K562 (cell line): Measurements from ENCODE around the gene TEX35. TPM values are rescaled to one million over a fixed set of nuclear protein-coding genes. Genes with fewer than 3 reads are reported as not detected.

Experiments
- ATAC-seq: fragments of 200-7000 bp; cut with Tn5 transposase; 3 replicates; pipeline ENCODE4 v1.9.1; 2020; ENCODE audit warnings: moderate library complexity
- BruUV-seq: library from RNA; stranded (reverse); fragments of 400-500 nt; replicated peaks from 2 replicates; lab custom pipeline; 2021; lab: Mats Ljungman, UMichigan
- CTCF ChIA-PET: fragments of 300-600 bp; formaldehyde crosslinking; extraction: SDS; loops from one replicate; lab custom pipeline; 2021; ENCODE audit warnings: low intra/inter-chr PET ratio; lab: Yijun Ruan, JAX
- POLR2A ChIA-PET: fragments of 300-600, 350-650 bp; sonication (Branson Sonifier 250); formaldehyde crosslinking; extraction: SDS; loops from one replicate; lab custom pipeline; 2021; ENCODE audit warnings: antibody characterized with exemption, inconsistent platforms; lab: Yijun Ruan, JAX
- DNase-seq, 4 experiments: peaks; one replicate each; pipeline versions ENCODE4 v3.0.0 to v3.0.0-alpha.2; 2011 to 2018; ENCODE audit warnings: low spot score in 3 of 4, mixed read lengths in 3 of 4; ENCODE audit errors: extremely low read depth in 1 of 4
- FAIRE-seq: peaks from 2 replicates; lab custom pipeline; 2011; peaks lifted over from hg19 to GRCh38; lab: Jason Lieb, UNC
- H2AFZ ChIP-seq: 2 replicates; pipeline ENCODE4 v1.6.0; 2011; ENCODE audit warnings: low read depth, low read length, control low read depth, inconsistent platforms
- H3K27ac ChIP-seq: fragments of 200-600 bp; 3 replicates; pipeline ENCODE4 v1.8.0; 2011; ENCODE audit warnings: low read depth, mild to moderate bottlenecking, control low read depth, inconsistent platforms, low read length, moderate library complexity, mixed read lengths; ENCODE audit errors: extremely low read depth
- H3K27me3 ChIP-seq, 2 experiments: fragments of 300-600 bp in 1 of 2; 2 replicates in 1 of 2; 3 replicates in 1 of 2; pipeline versions ENCODE4 v1.6.0 to v1.8.0; 2011; ENCODE audit warnings: inconsistent platforms in 2 of 2, low read length in 2 of 2, mild to moderate bottlenecking in 1 of 2, mixed read lengths in 1 of 2, moderate library complexity in 1 of 2; ENCODE audit not compliant: control insufficient read depth in 2 of 2, insufficient read depth in 2 of 2
- H3K36me3 ChIP-seq: fragments of 300-600 bp; 3 replicates; pipeline ENCODE4 v1.8.0; 2011; ENCODE audit warnings: mild to moderate bottlenecking, low read length, inconsistent platforms; ENCODE audit not compliant: control insufficient read depth, insufficient read depth
- H3K4me1 ChIP-seq, 2 experiments: fragments of 200-600 bp in 1 of 2; replicated peaks in 1 of 2; 2 replicates in 1 of 2; 3 replicates in 1 of 2; pipeline versions ENCODE4 v1.5.1 to v1.8.0; 2011; ENCODE audit warnings: inconsistent platforms in 2 of 2, low read length in 2 of 2, mild to moderate bottlenecking in 1 of 2, mixed read lengths in 1 of 2, moderate library complexity in 1 of 2; ENCODE audit not compliant: control insufficient read depth in 2 of 2, insufficient read depth in 2 of 2
- H3K4me2 ChIP-seq: 2 replicates; pipeline ENCODE4 v1.6.1; 2011; ENCODE audit warnings: low read length, control low read depth, inconsistent platforms, mixed read lengths; ENCODE audit not compliant: insufficient read depth
- H3K4me3 ChIP-seq: fragments of 200-600 bp; sonication (generic), shearing (Covaris generic); 2 replicates; pipeline ENCODE4 v1.5.1; 2016; ENCODE audit warnings: control low read depth, inconsistent platforms
- H3K79me2 ChIP-seq: fragments of 200-600 bp; 3 replicates; pipeline ENCODE4 v1.8.0; 2011; ENCODE audit warnings: low read length, inconsistent platforms; ENCODE audit not compliant: control insufficient read depth, insufficient read depth
- H3K9ac ChIP-seq, 2 experiments: 2 replicates each; pipeline versions ENCODE4 v1.6.0 to v1.6.1; 2011; ENCODE audit warnings: low read depth in 2 of 2, low read length in 2 of 2, control low read depth in 1 of 2, inconsistent platforms in 1 of 2, mild to moderate bottlenecking in 1 of 2, mixed read lengths in 1 of 2; ENCODE audit not compliant: insufficient read depth in 1 of 2
- H3K9me1 ChIP-seq: one replicate; pipeline ENCODE4 v1.6.0; 2011; ENCODE audit warnings: inconsistent platforms, mild to moderate bottlenecking, low read length, moderate library complexity; ENCODE audit not compliant: control insufficient read depth, insufficient read depth
- H3K9me3 ChIP-seq: replicated peaks from 2 replicates; pipeline ENCODE4 v1.5.1; 2011; ENCODE audit warnings: low read depth, low read length, inconsistent platforms; ENCODE audit not compliant: control insufficient read depth, insufficient read depth
- H4K20me1 ChIP-seq: replicated peaks from 2 replicates; pipeline ENCODE4 v1.6.1; 2011; ENCODE audit warnings: low read length, inconsistent platforms, mixed read lengths; ENCODE audit not compliant: control insufficient read depth, insufficient read depth
- CBX5 ChIP-seq: IDR thresholded peaks from 2 replicates; pipeline ENCODE4 v1.6.1; 2014; ENCODE audit warnings: low read depth, borderline replicate concordance
- E2F3 ChIP-seq: fragments of 250-450 bp; sonication (Bioruptor Pico); IDR thresholded peaks from 2 replicates; pipeline ENCODE4 v1.4.0; 2020; ENCODE audit warnings: mild to moderate bottlenecking
- EGR1 ChIP-seq: fragments of 450-650 bp; conservative IDR thresholded peaks from 2 replicates; pipeline ENCODE4 v1.6.1; 2017; ENCODE audit warnings: mild to moderate bottlenecking
- EHMT2 ChIP-seq: fragments of 450-650 bp; IDR thresholded peaks from 2 replicates; pipeline ENCODE4 v1.6.1; 2018; ENCODE audit warnings: antibody characterized with exemption
- EZH2 ChIP-seq: IDR thresholded peaks from 2 replicates; pipeline ENCODE4 v1.6.1; 2012; ENCODE audit warnings: low read depth, mild to moderate bottlenecking, inconsistent platforms, low read length, borderline replicate concordance
- GABPB1 ChIP-seq: sonication (generic); formaldehyde crosslinking; IDR thresholded peaks from 2 replicates; pipeline ENCODE4 v1.8.0; 2022; ENCODE audit warnings: mild to moderate bottlenecking, missing genetic modification reagents
- HDAC1 ChIP-seq, 2 experiments: fragments of 450-650 bp; IDR thresholded peaks; 2 replicates each; pipeline ENCODE4 v1.6.1; 2016 to 2017; ENCODE audit warnings: inconsistent platforms in 1 of 2, mild to moderate bottlenecking in 1 of 2, moderate library complexity in 1 of 2
- HNRNPH1 ChIP-seq: fragments of 200-400 bp; formaldehyde crosslinking; optimal IDR thresholded peaks from 2 replicates; pipeline ENCODE3; 2017; ENCODE audit warnings: low read depth, mild to moderate bottlenecking, low read length, moderate library complexity
- HNRNPUL1 ChIP-seq: fragments of 200-400 bp; formaldehyde crosslinking; IDR thresholded peaks from 2 replicates; pipeline ENCODE4 v1.6.1; 2017; ENCODE audit warnings: low read length
- MEF2D ChIP-seq: conservative IDR thresholded peaks from 2 replicates; pipeline ENCODE4 v1.6.1; 2016; ENCODE audit warnings: low read depth, missing genetic modification characterization, missing compliant biosample characterization
- NEUROD1 ChIP-seq: fragments of 150-350 bp; IDR thresholded peaks from 2 replicates; pipeline ENCODE4 v1.6.1; 2014; ENCODE audit warnings: borderline replicate concordance, low read length, low read depth; ENCODE audit not compliant: partially characterized antibody
- POLR2G ChIP-seq: fragments of 200-400 bp; formaldehyde crosslinking; IDR thresholded peaks from 2 replicates; pipeline ENCODE4 v1.6.1; 2017; ENCODE audit warnings: low read depth, mild to moderate bottlenecking, antibody characterized with exemption, low read length, moderate library complexity
- ZC3H11A ChIP-seq: IDR thresholded peaks from 2 replicates; pipeline ENCODE4 v1.6.1; 2012; ENCODE audit warnings: low read depth, low read length, improper control_type of control experiment
- ZKSCAN3 ChIP-seq: fragments of 250-450 bp; sonication (Bioruptor Pico); IDR thresholded peaks from 2 replicates; pipeline ENCODE4 v1.4.0; 2020
- ZNF583 ChIP-seq: fragments of 250-450 bp; sonication (Bioruptor Pico); IDR thresholded peaks from 2 replicates; pipeline ENCODE4 v1.4.0; 2020
- WGBS: fragments of 100-300 bp; shearing (Covaris generic); methylation state at CpG from one replicate; pipeline ENCODE4 v1.1.6; 2016; ENCODE audit warnings: low coverage, mixed read lengths; ENCODE audit not compliant: insufficient coverage; ENCODE audit errors: missing lambda C conversion rate; 5-methylcytosine and 5-hydroxymethylcytosine counted together
- in situ Hi-C: fragments of 300-500 bp; cut with MboI; formaldehyde crosslinking; loops from 4 replicates; pipeline ENCODE4 v1.15.0; 2018; ENCODE audit warnings: inconsistent platforms, mixed read lengths
- intact Hi-C: fragments of 100-400 bp; cut with micrococcal nuclease; formaldehyde crosslinking; loops from 2 replicates; pipeline ENCODE4 v1.14.2; 2022
- polyA plus RNA-seq, 8 experiments: library from polyadenylated mRNA; depleted of rRNA in 4 of 8; stranded (reverse) in 5 of 8; unstranded in 3 of 8; fragments of >200 nt; fragmentation: Nextera tagmentation in 2 of 8; fragmentation: Illumina TruSeq in 1 of 8; extraction: Ambion mirVana in 2 of 8; extraction: Trizol in 1 of 8; gene quantifications; 2 replicates each; pipeline versions ENCODE4 v1.2.1 to v1.2.3, GENCODE V29; 2011 to 2014; ENCODE audit warnings: inconsistent platforms in 1 of 8, missing spikeins in 1 of 8
- total RNA-seq, 7 experiments: library from RNA; depleted of rRNA in 6 of 7; stranded (reverse); fragments of >200 nt in 6 of 7; fragmentation: Illumina TruSeq in 2 of 7; extraction: Trizol in 2 of 7; gene quantifications; 2 replicates each; pipeline versions ENCODE4 v1.2.1 to v1.2.3, GENCODE V29; 2011 to 2021; ENCODE audit warnings: low replicate concordance in 1 of 7
- TF ChIP-seq, protein P1 (sequence below): fragments of 250-450 bp; sonication (Bioruptor Pico); IDR thresholded peaks from 2 replicates; pipeline ENCODE4 v1.5.0; 2022; ENCODE audit warnings: mild to moderate bottlenecking
- TF ChIP-seq, protein P2 (sequence below), 2 experiments: fragments of 450-650 bp in 1 of 2; sonication (generic) in 1 of 2; formaldehyde crosslinking in 1 of 2; IDR thresholded peaks in 1 of 2; conservative IDR thresholded peaks in 1 of 2; 2 replicates each; pipeline versions ENCODE4 v1.6.1 to v1.8.1; 2016 to 2023; ENCODE audit warnings: mild to moderate bottlenecking in 2 of 2, moderate library complexity in 2 of 2, inconsistent platforms in 1 of 2, missing genetic modification reagents in 1 of 2

Gene TEX35
- total and polyA plus RNA-seq, 9 of the 15 experiments (the other 6 are each of a cell fraction or from before 2014, with no cell fraction given), result not detected

DNA sequence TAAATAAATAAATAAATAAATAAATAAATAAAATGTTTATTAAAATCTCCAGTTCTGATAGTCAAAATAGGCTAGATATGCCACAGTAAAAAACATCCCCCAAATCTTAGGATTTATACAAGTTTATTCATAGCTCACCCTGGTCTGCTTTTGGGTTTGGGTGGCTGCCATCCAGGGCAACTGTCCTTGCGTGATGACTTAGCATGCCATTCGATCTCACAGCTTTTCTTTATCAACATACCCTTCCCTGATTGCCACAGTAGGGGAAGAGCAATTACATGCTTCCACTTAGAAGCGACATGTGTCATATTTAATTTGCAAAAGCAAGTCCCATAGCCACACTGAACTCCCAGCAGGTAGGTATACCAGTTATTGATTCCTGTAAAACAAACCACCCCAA, 52.7 kb downstream of the TEX35 start:
- no peak for ATAC-seq
- 0% methylated on average over 3 of the region's 3 CpGs for WGBS

DNA sequence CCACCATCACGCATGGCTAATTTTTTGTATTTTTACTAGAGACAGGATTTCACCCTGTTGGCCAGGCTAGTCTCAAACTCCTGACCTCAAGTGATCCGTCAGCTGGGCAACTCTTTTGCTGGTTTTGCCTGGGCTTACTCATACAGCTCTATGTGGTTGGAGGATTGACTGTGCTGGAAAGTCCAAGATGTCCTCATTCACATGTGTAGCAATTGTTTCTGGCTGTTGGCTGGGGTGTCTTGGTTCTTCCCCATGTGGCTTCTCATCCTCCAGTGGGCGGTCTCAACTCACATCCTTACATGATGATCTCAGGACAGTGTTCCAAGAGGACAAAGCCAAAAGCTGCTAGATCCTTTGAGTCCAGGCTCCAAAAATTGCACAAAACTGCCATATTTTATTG, 53.3 kb downstream of the TEX35 start:
- no peak overlapping the region for H2AFZ ChIP-seq
- H3K9ac ChIP-seq, result no peak overlapping the region
- 2% methylated on average over 3 of the region's 3 CpGs for WGBS
- peaks cover 2 to 8% of the 10 kb centered on the region in 2 experiments; a peak in 2 of 5 replicates for H3K27me3 ChIP-seq
- CTCF ChIA-PET, result no interaction called here
- H3K27ac ChIP-seq, result no peak overlapping the region
- H3K9me3 ChIP-seq, result no peaks in the 10 kb centered on the region
- no peak for FAIRE-seq
- no TSS peak for BruUV-seq
- no peaks in the 10 kb centered on the region for H3K36me3 ChIP-seq
- H3K4me2 ChIP-seq, result no peak overlapping the region
- POLR2A ChIA-PET, result no interaction called here
- H3K79me2 ChIP-seq, result no peaks in the 10 kb centered on the region
- intact Hi-C loops (no loop called here), in situ Hi-C loops (no loop called here)
- no peak for ATAC-seq
- H3K4me3 ChIP-seq, result no peak overlapping the region
- H4K20me1 ChIP-seq, result no peaks in the 10 kb centered on the region
- no peaks in the 10 kb centered on the region for H3K4me1 ChIP-seq
- no peak for DNase-seq
- no peaks in the 10 kb centered on the region for H3K9me1 ChIP-seq
- TF ChIP-seq HNRNPH1, result no peak
- TF ChIP-seq EGR1, result no peak
- no peak for TF ChIP-seq EZH2
- no peak for TF ChIP-seq NEUROD1
- no peak for TF ChIP-seq ZNF583
- TF ChIP-seq GABPB1 (CRISPR knock-in tag), result no peak
- TF ChIP-seq E2F3 (CRISPR knock-in tag), result no peak
- no peak for TF ChIP-seq POLR2G
- TF ChIP-seq HDAC1 (IDR thresholded peaks at IDR 0.05), result no peak
- TF ChIP-seq HNRNPUL1, result no peak
- TF ChIP-seq EHMT2, result no peak
- TF ChIP-seq ZC3H11A, result no peak
- TF ChIP-seq ZKSCAN3 (CRISPR knock-in tag), result no peak
- TF ChIP-seq, protein P1, sequence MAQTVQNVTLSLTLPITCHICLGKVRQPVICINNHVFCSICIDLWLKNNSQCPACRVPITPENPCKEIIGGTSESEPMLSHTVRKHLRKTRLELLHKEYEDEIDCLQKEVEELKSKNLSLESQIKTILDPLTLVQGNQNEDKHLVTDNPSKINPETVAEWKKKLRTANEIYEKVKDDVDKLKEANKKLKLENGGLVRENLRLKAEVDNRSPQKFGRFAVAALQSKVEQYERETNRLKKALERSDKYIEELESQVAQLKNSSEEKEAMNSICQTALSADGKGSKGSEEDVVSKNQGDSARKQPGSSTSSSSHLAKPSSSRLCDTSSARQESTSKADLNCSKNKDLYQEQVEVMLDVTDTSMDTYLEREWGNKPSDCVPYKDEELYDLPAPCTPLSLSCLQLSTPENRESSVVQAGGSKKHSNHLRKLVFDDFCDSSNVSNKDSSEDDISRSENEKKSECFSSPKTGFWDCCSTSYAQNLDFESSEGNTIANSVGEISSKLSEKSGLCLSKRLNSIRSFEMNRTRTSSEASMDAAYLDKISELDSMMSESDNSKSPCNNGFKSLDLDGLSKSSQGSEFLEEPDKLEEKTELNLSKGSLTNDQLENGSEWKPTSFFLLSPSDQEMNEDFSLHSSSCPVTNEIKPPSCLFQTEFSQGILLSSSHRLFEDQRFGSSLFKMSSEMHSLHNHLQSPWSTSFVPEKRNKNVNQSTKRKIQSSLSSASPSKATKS, result no peak

More for the DNA sequence above, 52.7 kb downstream of the TEX35 start:
- no peak for FAIRE-seq
- no peaks in the 10 kb centered on the region for H3K79me2 ChIP-seq
- no peak overlapping the region for H3K27ac ChIP-seq
- no peak overlapping the region for H3K4me2 ChIP-seq
- H3K27me3 ChIP-seq, result peaks cover 2 to 13% of the 10 kb centered on the region in 2 experiments; a peak in 2 of 5 replicates
- no peaks in the 10 kb centered on the region for H4K20me1 ChIP-seq
- in situ Hi-C loops (no loop called here), intact Hi-C loops (no loop called here)
- H3K9ac ChIP-seq, result no peak overlapping the region
- no peak overlapping the region for H3K4me3 ChIP-seq
- H3K9me3 ChIP-seq, result no peaks in the 10 kb centered on the region
- CTCF ChIA-PET, result no interaction called here
- DNase-seq, result no peak
- POLR2A ChIA-PET, result no interaction called here
- no peaks in the 10 kb centered on the region for H3K36me3 ChIP-seq
- no peak overlapping the region for H2AFZ ChIP-seq
- TF ChIP-seq CBX5, result no peak
- TF ChIP-seq MEF2D (tag), result no peak
- TF ChIP-seq, protein P2, sequence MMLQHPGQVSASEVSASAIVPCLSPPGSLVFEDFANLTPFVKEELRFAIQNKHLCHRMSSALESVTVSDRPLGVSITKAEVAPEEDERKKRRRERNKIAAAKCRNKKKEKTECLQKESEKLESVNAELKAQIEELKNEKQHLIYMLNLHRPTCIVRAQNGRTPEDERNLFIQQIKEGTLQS (IDR thresholded peaks at IDR 0.05), result no peak
- TF ChIP-seq, protein P2 (CRISPR knock-in tag; conservative IDR thresholded peaks at IDR 0.05), result no peak
- TF ChIP-seq, all 486 proteins: peak for 0
- Histone ChIP-seq H3K4me1 (no peaks in the 10 kb centered on the region), H3K9me1 (no peaks in the 10 kb centered on the region)
- no TSS peak for BruUV-seq
